ENCODE measurements around the gene ZNF653. TPM values are rescaled to one million over a fixed set of nuclear protein-coding genes. Genes with fewer than 3 reads are reported as not detected.

Gene ZNF653
- total RNA-seq, 1 donor = 2.9 TPM

DNA sequence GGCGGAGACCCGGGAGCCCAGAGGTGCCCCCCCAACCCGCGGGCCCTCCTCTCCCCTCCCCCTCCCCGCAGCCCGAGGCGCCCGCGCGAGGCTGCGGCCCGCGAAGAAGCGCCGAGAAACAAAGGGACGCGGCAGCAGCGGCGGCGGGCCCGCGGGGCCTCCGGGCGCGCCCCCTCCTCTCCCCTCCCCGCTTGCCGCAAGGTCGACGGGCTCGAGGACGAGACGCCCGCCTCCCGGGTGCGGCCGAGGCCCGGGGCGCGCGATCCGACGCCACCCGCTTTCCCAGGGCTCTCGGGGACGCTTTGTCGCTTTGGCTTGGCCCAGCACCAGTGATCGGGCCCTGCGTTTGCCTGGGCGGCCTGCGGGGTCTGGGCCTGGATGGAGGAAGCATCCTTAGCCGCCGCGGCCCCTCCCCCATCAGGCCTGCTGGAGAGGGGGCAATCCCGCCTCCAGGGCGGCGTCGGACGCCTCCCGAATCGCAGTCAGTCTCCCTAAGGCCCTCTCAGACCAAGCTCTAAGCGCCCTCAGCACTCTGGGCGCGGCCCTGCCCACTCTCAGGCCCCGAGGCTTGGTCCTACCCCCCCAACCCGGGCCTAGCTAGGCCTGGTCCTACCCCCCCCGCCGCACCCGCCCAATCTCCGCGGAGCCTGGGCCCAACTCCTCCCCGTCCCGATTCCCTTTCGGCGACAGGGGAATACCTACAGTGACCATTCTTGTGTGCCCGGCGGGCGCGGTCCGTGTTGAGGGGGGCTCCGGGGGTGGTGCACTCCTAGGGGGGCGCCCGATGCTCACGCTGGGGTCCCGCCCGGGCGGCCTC is 25.5 kb downstream of the ZNF653 start:
- Histone ChIP-seq H3K4me2 (ENCODE audit: insufficient read depth, low read length) (no peak overlapping the region), H3K4me1 (ENCODE audit: insufficient read depth, low read length) (peaks cover 7% of the 10 kb centered on the region), H3K27me3 (ENCODE audit: insufficient read depth, low read length) (peaks cover 35% of the 10 kb centered on the region), H3K79me2 (ENCODE audit: insufficient read depth, low read length) (no peaks in the 10 kb centered on the region), H3K27ac (ENCODE audit: low read depth, low read length) (no peak overlapping the region), H4K20me1 (ENCODE audit: insufficient read depth, low read length) (peaks cover 3% of the 10 kb centered on the region), H2AFZ (ENCODE audit: low read length) (no peak overlapping the region), H3K36me3 (ENCODE audit: insufficient read depth, low read length) (no peaks in the 10 kb centered on the region), H3K9me3 (ENCODE audit: low read depth, low read length) (no peaks in the 10 kb centered on the region), H3K4me3 (ENCODE audit: insufficient read depth, low read length) (no peak overlapping the region)
- TF ChIP-seq, protein P1, sequence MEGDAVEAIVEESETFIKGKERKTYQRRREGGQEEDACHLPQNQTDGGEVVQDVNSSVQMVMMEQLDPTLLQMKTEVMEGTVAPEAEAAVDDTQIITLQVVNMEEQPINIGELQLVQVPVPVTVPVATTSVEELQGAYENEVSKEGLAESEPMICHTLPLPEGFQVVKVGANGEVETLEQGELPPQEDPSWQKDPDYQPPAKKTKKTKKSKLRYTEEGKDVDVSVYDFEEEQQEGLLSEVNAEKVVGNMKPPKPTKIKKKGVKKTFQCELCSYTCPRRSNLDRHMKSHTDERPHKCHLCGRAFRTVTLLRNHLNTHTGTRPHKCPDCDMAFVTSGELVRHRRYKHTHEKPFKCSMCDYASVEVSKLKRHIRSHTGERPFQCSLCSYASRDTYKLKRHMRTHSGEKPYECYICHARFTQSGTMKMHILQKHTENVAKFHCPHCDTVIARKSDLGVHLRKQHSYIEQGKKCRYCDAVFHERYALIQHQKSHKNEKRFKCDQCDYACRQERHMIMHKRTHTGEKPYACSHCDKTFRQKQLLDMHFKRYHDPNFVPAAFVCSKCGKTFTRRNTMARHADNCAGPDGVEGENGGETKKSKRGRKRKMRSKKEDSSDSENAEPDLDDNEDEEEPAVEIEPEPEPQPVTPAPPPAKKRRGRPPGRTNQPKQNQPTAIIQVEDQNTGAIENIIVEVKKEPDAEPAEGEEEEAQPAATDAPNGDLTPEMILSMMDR (IDR thresholded peaks at IDR 0.05; ENCODE audit: extremely low read depth, low read depth, low read length) = no peak
- peak; percentile 80 for DNase-seq (ENCODE audit: insufficient read length, low spot score, missing footprints)

DNA sequence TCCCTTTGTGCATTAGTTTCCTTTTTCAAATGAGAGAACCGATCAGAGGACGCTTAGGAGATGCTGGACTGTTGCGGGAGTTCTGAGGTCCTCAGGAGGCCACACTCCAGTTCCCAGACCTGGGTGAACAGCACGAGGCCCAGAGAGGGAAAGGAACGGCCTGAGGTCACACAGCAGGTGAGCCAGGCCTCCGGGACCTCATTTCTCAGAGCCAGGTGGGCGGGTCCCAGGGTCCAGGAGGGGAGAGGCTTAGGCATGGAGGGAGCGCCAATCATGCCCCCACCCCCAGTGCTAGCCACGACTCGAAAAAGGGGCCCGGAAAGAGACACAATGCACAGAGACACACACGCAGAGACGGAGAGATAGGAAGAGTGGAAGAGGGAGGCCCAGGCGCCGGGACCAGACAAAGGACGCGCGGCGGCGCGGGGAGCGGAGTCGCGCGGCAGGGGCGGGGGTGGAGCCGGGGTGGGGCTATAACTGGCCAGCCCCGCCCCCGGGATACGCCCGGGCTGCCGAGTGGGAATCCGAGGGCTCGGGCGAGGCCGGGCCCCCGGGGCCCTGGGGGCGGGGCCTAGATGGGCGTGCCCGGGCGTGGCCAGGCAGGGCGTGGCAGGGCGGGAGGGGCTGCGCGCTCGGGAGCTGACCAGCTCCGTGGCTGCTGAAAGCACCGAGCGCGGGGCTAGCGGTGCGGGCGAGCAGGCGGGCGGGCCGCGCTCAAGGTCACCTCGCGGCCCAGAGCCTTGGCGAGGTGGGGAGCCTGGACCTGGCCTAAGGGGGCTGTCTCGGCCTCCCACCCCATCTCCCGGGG is 26.3 kb downstream of the ZNF653 start:
- peak; percentile 92 for DNase-seq (ENCODE audit: insufficient read length, low spot score, missing footprints)
- H3K27me3 ChIP-seq (ENCODE audit: insufficient read depth, low read length) = peaks cover 35% of the 10 kb centered on the region
- H3K4me1 ChIP-seq (ENCODE audit: insufficient read depth, low read length) = peaks cover 7% of the 10 kb centered on the region
- H3K36me3 ChIP-seq (ENCODE audit: insufficient read depth, low read length) = no peaks in the 10 kb centered on the region
- no peaks in the 10 kb centered on the region for H3K79me2 ChIP-seq (ENCODE audit: insufficient read depth, low read length)
- H4K20me1 ChIP-seq (ENCODE audit: insufficient read depth, low read length) = peaks cover 3% of the 10 kb centered on the region
- no peak overlapping the region for H2AFZ ChIP-seq (ENCODE audit: low read length)
- no peaks in the 10 kb centered on the region for H3K9me3 ChIP-seq (ENCODE audit: low read depth, low read length)
- no peak overlapping the region for H3K27ac ChIP-seq (ENCODE audit: low read depth, low read length)
- TF ChIP-seq, protein P1 (IDR thresholded peaks at IDR 0.05; ENCODE audit: extremely low read depth, low read depth, low read length) = no peak
- H3K4me3 ChIP-seq (ENCODE audit: insufficient read depth, low read length) = no peak overlapping the region
- no peak overlapping the region for H3K4me2 ChIP-seq (ENCODE audit: insufficient read depth, low read length)

DNA sequence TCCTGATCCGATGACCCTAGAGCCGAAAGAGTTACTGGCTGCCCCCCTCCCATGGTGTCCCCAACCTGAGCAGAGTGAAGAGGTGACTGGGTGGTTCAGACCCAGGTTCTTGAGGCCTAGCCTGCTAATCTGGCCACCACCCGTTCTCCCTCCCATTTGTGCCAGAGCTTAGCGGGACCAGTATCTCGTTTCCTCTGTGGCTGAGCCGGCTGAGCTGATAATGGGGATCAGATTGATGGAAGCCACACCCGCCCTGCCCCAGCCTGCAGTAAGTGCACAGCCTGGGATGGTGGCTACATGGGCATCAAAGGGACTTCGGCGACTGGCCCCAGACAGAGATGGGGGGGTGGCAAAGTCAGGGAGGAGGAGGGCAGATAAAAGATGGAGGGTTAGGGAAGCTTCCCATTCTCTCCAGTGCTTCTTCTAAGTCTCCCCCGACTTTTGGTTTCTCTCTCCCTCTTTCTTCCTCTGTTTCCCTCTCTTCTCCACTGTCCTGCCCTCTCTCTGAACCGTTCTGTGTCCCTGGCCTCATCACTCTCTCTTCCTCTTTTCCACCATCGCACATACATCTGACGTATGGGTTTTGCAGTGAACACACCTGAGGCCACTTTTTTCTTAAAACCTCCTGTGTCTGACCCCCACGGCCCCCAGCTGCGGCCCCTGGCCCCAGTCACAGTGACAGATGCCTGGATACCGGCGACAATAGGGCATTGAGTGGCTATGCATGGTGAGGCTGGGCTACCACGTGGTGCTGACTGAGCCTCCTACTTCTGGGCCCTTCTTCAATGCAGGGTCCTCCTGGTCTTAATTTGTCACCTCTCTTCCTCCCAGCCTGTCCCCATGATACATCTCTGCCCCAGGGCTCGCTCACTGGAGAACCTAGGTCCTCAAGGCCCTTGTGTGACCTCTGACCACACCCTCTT is 27.2 kb downstream of the ZNF653 start:
- H3K27me3 ChIP-seq (ENCODE audit: insufficient read depth, low read length) = peaks cover 35% of the 10 kb centered on the region
- peak; percentile 86 for DNase-seq (ENCODE audit: insufficient read length, low spot score, missing footprints)

More for the DNA sequence above, 27.2 kb downstream of the ZNF653 start:
- Histone ChIP-seq H3K4me3 (ENCODE audit: insufficient read depth, low read length) (no peak overlapping the region), H3K27ac (ENCODE audit: low read depth, low read length) (no peak overlapping the region), H3K4me1 (ENCODE audit: insufficient read depth, low read length) (peaks cover 7% of the 10 kb centered on the region), H2AFZ (ENCODE audit: low read length) (no peak overlapping the region), H3K79me2 (ENCODE audit: insufficient read depth, low read length) (no peaks in the 10 kb centered on the region), H3K4me2 (ENCODE audit: insufficient read depth, low read length) (no peak overlapping the region), H3K36me3 (ENCODE audit: insufficient read depth, low read length) (no peaks in the 10 kb centered on the region), H4K20me1 (ENCODE audit: insufficient read depth, low read length) (peaks cover 3% of the 10 kb centered on the region), H3K9me3 (ENCODE audit: low read depth, low read length) (no peaks in the 10 kb centered on the region)
- TF ChIP-seq, protein P1 (IDR thresholded peaks at IDR 0.05; ENCODE audit: extremely low read depth, low read depth, low read length) = no peak
